ENCODE measurements around the gene SRP72. TPM values are rescaled to one million over a fixed set of nuclear protein-coding genes. Genes with fewer than 3 reads are reported as not detected.

The SRP72 gene
- total and polyA plus RNA-seq, 2 of the 8 experiments (the other 6 are each of a cell fraction or from before 2014, with no cell fraction given): 37.7 to 144 TPM

GRCh38 chr4:56544573-56545131 lies 77.2 kb downstream of the SRP72 start (continued):
- no peak for TF ChIP-seq CBX8 (IDR thresholded peaks at IDR 0.05; ENCODE audit: borderline replicate concordance, low read depth, low read length)
- no peak for TF ChIP-seq HDAC6 (IDR thresholded peaks at IDR 0.05; ENCODE audit: low read depth, low read length)
- TF ChIP-seq CHD2 (IDR thresholded peaks at IDR 0.05; ENCODE audit: low read length): no peak
- no peak for TF ChIP-seq PHF8 (conservative IDR thresholded peaks at IDR 0.05; ENCODE audit: low read depth, low read length)
- no peak for TF ChIP-seq SIN3A (conservative IDR thresholded peaks at IDR 0.05 in 1 of 2, IDR thresholded peaks at IDR 0.05 in 1 of 2; ENCODE audit: low read depth in 1 of 2, low read length in 2 of 2)
- peak; percentile 75 for TF ChIP-seq CREB1 (IDR thresholded peaks at IDR 0.05)
- TF ChIP-seq KDM4A (IDR thresholded peaks at IDR 0.05; ENCODE audit: low read depth, low read length, severe bottlenecking): peak; percentile 53
- TF ChIP-seq USF2 (IDR thresholded peaks at IDR 0.05; ENCODE audit: low read length): no peak
- no peak for TF ChIP-seq ATF2 (IDR thresholded peaks at IDR 0.05; ENCODE audit: low read length)
- TF ChIP-seq ASH2L (IDR thresholded peaks at IDR 0.05; ENCODE audit: low read length): peak; percentile 47
- TF ChIP-seq CBX5 (IDR thresholded peaks at IDR 0.05; ENCODE audit: low read depth, low read length): no peak
- no peak for TF ChIP-seq ZNF274 (IDR thresholded peaks at IDR 0.05; ENCODE audit: borderline replicate concordance, extremely low read depth, low read length)
- no peak for TF ChIP-seq JUND (IDR thresholded peaks at IDR 0.05; ENCODE audit: low read length)
- no peak for TF ChIP-seq FOSL1 (IDR thresholded peaks at IDR 0.05; ENCODE audit: insufficient read depth, low read depth, low read length)
- no peak for TF ChIP-seq YY1 (IDR thresholded peaks at IDR 0.05; ENCODE audit: low read depth, low read length)
- TF ChIP-seq POLR2A (IDR thresholded peaks at IDR 0.05; ENCODE audit: control extremely low read depth in 1 of 2, low read depth in 2 of 2, low read length in 2 of 2): no peak
- no peak for TF ChIP-seq KDM1A (IDR thresholded peaks at IDR 0.05; ENCODE audit: borderline replicate concordance, low read length)
- TF ChIP-seq EP300 (IDR thresholded peaks at IDR 0.05; ENCODE audit: borderline replicate concordance in 1 of 2, low read depth in 2 of 2, low read length in 2 of 2): no peak
- TF ChIP-seq SRF (IDR thresholded peaks at IDR 0.05; ENCODE audit: low read depth, low read length): no peak
- no peak for TF ChIP-seq SP4 (IDR thresholded peaks at IDR 0.05; ENCODE audit: low read length)
- TF ChIP-seq E2F6 (IDR thresholded peaks at IDR 0.05): peak; percentile 83
- TF ChIP-seq TAF7 (optimal IDR thresholded peaks at IDR 0.05; ENCODE audit: borderline replicate concordance, low read depth, low read length): no peak
- TF ChIP-seq POU5F1 (IDR thresholded peaks at IDR 0.05; ENCODE audit: low read depth, low read length): no peak
